Activated T-cell treated with anti-CD3 and anti-CD28 coated beads, Interleukin-2, amount 50 U/mL, for 72 hours (primary cell): ENCODE results near the gene TCF7L1. TPM values are rescaled to one million over a fixed set of nuclear protein-coding genes. Genes with fewer than 3 reads are reported as not detected.

Source experiments
- ATAC-seq, 2 donors: fragments of 150-1000 bp; cut with Tn5 transposase; replicated peaks in 1 of 2; 2 replicates each; pipeline ENCODE4 v1.10.0; 2021; ENCODE audit warnings: moderate library complexity in 2 of 2, mild to moderate bottlenecking in 1 of 2
- DNase-seq, 2 donors: peaks; one replicate each; pipeline ENCODE4 v3.0.0; 2021 to 2022; ENCODE audit warnings: mixed read lengths in 1 of 2
- H3K27ac Mint-ChIP-seq: one replicate; pipeline ENCODE4 v1.8.0; 2022; ENCODE audit warnings: mild to moderate bottlenecking, moderate library complexity, mixed read lengths
- H3K27me3 Mint-ChIP-seq: one replicate; pipeline ENCODE4 v1.8.0; 2022; ENCODE audit warnings: low read depth, mixed read lengths
- H3K36me3 Mint-ChIP-seq, 2 donors: one replicate each; pipeline ENCODE4 v1.8.0; 2022; ENCODE audit warnings: mixed read lengths in 2 of 2, mild to moderate bottlenecking in 1 of 2; ENCODE audit not compliant: insufficient read depth in 2 of 2
- H3K4me1 Mint-ChIP-seq: one replicate; pipeline ENCODE4 v1.8.0; 2022; ENCODE audit warnings: low read depth, mixed read lengths
- H3K4me3 Mint-ChIP-seq, 2 donors: one replicate each; pipeline ENCODE4 v1.8.0; 2022; ENCODE audit warnings: mild to moderate bottlenecking in 2 of 2, mixed read lengths in 2 of 2, moderate library complexity in 2 of 2
- H3K9me3 Mint-ChIP-seq, 2 donors: one replicate each; pipeline ENCODE4 v1.8.0; 2022; ENCODE audit warnings: mixed read lengths in 2 of 2
- total RNA-seq, 2 donors: library from RNA; stranded (reverse); gene quantifications; one replicate each; pipeline ENCODE4 v1.2.3, GENCODE V29; 2022

Gene TCF7L1
- total RNA-seq, 2 donors from 2014 or later = 0.07 to 0.16 TPM

DNA sequence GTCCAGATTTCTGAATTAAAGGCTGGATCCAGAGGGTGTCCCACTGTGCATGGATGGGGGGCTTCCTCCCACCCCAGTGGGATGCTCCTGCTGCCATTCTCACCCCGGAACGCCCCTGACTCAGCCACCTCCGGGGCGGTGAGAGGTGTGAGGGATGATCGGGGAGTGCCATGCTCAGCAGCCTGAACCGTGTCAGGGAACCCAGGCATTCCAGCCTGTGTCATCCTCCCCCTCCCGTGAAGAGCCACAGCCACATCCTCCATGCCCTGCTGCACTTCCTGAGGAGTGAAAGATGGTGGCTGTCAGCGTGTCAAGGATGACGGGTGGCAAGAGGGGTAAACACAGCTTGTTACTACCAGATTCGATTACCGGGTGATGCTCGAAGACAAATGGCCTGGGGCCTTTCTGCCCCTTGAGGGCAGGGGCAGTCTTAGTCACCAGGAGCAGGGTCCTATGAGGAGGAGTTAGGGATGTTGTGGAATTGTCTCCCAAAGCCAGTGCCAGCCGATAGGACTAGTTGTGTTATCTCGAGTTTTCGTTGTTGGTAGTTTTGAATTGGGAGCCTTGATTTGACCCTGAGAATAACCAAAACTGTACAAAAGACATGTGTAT lies 80.8 kb downstream of the TCF7L1 start:
- no peaks in the 10 kb centered on the region for H3K4me1 Mint-ChIP-seq
- H3K27me3 Mint-ChIP-seq = peaks cover 31% of the 10 kb centered on the region
- no peak for ATAC-seq
- DNase-seq = no peak
- H3K27ac Mint-ChIP-seq = no peak overlapping the region
- H3K9me3 Mint-ChIP-seq = no peaks in the 10 kb centered on the region
- H3K36me3 Mint-ChIP-seq = no peaks in the 10 kb centered on the region
- no peak overlapping the region for H3K4me3 Mint-ChIP-seq

DNA sequence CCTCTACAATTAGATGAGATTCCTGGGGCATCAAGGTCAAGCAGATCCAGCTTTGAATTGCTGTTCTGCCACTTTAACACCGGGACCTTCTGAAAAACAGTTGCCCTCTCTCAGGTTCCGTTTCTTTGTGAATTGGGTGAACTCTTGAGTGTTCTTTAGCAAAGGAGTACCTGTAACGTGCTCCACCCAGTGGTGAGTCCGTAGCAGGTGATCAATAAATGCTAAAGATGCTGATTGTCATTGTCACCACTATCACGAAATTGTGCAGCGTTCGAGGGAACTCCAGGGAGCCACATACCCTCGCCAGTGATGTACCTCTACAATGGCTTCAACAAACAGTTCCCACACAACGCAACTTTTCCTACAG lies 81.9 kb downstream of the TCF7L1 start:
- DNase-seq (no peak), ATAC-seq (no peak)
- H3K27me3 Mint-ChIP-seq = peaks cover 31% of the 10 kb centered on the region
- H3K9me3 Mint-ChIP-seq = no peaks in the 10 kb centered on the region
- no peaks in the 10 kb centered on the region for H3K36me3 Mint-ChIP-seq
- H3K4me3 Mint-ChIP-seq = no peak overlapping the region
- no peak overlapping the region for H3K27ac Mint-ChIP-seq
- no peaks in the 10 kb centered on the region for H3K4me1 Mint-ChIP-seq

DNA sequence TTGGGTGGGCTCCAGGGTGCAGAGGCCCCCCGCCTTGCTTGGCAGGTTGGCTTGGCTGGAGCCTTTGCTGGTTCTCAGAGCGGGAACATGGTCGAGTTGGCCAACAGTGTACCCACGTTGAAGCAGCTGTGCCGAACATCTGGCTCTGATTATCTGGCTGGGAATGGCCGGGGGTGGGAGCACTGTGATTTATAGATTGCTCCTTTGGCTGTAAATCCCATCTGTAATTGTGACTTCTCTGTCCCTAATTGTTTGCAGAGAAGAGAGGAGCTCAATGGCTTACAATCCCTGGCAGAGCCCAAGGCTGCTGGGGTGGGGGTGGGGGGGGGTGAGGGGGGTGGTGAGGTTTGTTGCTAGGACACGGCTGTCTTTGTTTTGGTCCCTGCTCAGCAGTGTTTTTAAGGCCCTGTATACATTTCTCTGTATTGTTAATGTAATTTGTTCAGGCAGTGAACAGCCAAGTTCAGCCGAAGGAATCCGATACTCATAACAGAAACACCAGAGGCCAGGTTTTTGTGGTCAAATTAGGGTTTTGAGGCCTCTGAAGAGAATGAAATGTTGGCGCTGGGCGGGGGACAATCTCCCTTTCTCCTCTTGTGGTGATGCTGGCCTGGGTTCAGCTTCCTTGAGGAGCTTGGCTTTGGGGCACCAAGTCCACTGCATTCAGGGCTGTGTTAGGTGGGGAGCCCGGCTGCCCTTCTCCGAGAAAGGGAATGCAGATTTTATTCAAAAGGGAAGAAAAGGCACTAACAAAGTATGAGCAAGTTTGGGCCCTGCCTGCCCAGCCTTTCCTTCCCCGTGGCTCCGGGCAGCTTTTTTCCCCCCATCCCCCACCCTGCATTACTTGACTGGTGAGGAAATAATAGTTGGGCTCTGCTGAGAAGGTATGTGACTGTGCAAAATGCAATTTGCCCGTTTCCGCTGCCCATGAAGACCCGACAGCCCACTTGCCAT lies 82.5 kb downstream of the TCF7L1 start:
- Mint-ChIP-seq H3K36me3 (no peaks in the 10 kb centered on the region), H3K4me3 (no peak overlapping the region), H3K4me1 (no peaks in the 10 kb centered on the region), H3K9me3 (no peaks in the 10 kb centered on the region), H3K27ac (no peak overlapping the region), H3K27me3 (peaks cover 31% of the 10 kb centered on the region)
- no peak for DNase-seq
- ATAC-seq = no peak

DNA sequence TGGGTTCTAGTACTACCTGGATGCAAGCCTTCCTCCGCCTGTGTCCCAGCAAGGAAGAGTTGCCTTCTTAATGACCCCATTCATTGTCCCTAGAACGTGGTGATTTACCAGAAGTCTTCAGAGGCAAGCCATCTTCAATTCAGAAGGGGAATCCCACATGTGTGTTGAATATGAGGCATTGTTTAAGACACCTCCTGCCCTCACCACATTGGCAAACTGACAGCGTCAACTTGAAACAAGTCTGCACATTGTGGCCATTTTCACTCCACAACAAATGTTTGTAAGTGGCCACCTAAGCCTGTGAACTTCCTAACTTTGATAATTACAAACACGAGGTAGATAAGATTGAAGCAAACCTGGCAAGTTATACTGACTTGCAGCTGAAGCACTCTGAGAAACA lies 83.7 kb downstream of the TCF7L1 start:
- H3K9me3 Mint-ChIP-seq = no peaks in the 10 kb centered on the region
- no peak overlapping the region for H3K4me3 Mint-ChIP-seq
- peak; percentile 50 to 73 for ATAC-seq
- peaks cover 31% of the 10 kb centered on the region for H3K27me3 Mint-ChIP-seq
- no peak overlapping the region for H3K27ac Mint-ChIP-seq
- H3K36me3 Mint-ChIP-seq = no peaks in the 10 kb centered on the region
- H3K4me1 Mint-ChIP-seq = no peaks in the 10 kb centered on the region
- DNase-seq = peak in 1 of 2 donors; percentile 20

DNA sequence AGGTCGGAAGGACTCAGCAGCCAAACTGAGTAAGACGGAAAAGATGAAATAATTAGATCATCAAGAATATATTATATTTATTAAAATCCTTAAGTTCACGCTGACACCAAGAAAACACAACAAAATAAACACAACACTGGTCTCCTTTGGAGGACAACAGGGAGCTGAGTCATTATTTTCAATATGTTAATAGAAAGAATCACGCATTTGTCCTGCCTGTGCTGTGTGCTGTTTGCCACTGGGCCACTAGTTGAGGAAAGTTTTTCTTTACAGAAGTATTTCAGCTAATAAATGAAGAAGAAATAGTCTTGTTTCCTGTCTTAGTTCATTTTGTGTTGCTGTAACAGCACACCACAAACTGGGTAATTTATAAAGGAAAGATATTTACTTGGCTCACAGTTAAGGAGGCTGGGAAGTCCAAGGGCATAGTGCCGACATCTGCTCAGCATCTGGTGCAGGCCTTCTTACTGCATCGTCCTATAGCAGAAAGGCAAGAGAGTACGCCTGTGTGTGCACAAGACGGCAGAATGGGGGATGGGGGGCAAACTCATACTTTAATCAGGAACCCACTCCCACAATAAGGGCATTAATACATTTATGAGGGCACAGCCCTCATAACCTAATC lies 88.0 kb downstream of the TCF7L1 start:
- no peak for DNase-seq
- no peaks in the 10 kb centered on the region for H3K9me3 Mint-ChIP-seq
- no peak for ATAC-seq

DNA sequence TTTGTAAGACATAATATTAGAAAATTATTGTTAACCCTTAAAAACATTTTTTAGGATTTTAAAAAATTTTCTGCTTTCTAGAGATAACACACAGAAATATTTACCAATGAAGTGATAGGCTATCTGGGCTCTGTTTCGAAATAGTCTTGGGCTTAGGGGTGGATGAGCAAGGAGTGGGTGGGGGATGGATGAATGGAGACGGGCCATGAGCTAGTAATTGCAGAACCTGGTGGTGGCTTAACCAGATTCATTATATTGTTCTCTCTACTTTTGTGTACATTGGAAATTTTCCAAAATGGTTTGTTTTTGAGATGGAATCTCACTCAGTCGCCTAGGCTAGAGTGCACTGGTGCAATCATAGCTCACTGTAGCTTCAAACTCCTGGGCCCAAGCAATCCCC lies 89.6 kb downstream of the TCF7L1 start:
- Mint-ChIP-seq H3K4me3 (no peak overlapping the region), H3K9me3 (no peaks in the 10 kb centered on the region), H3K4me1 (no peaks in the 10 kb centered on the region), H3K27me3 (no peaks in the 10 kb centered on the region), H3K36me3 (no peaks in the 10 kb centered on the region), H3K27ac (no peak overlapping the region)
- DNase-seq = no peak
- no peak for ATAC-seq

More for the DNA sequence above, 88.0 kb downstream of the TCF7L1 start:
- no peaks in the 10 kb centered on the region for H3K4me1 Mint-ChIP-seq
- no peak overlapping the region for H3K27ac Mint-ChIP-seq
- peaks cover 9% of the 10 kb centered on the region for H3K27me3 Mint-ChIP-seq
- H3K4me3 Mint-ChIP-seq = no peak overlapping the region
- H3K36me3 Mint-ChIP-seq = no peaks in the 10 kb centered on the region

DNA sequence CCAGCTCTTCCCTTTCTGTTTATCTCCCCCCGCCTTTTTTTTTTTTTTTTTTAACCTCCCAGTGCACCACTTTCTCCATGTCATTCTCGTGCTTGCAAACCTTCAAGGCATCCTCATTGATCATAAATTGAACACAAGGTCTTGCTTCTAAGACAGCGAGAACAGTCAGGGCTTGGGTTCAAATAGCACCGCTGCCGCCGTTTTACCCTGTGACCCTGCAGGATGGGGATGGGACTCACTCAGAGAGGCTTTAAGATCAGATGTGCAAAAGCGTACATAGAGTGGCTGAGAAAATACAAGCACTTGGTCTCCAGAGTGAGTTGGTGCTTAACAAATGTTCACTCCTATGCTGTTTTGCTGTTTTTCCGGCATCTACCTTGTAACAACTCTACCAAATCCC lies 93.6 kb downstream of the TCF7L1 start:
- H3K9me3 Mint-ChIP-seq = no peaks in the 10 kb centered on the region
- no peak for ATAC-seq
- DNase-seq = no peak
- H3K27me3 Mint-ChIP-seq = no peaks in the 10 kb centered on the region
- no peaks in the 10 kb centered on the region for H3K4me1 Mint-ChIP-seq
- no peaks in the 10 kb centered on the region for H3K36me3 Mint-ChIP-seq
- no peak overlapping the region for H3K27ac Mint-ChIP-seq
- no peak overlapping the region for H3K4me3 Mint-ChIP-seq

DNA sequence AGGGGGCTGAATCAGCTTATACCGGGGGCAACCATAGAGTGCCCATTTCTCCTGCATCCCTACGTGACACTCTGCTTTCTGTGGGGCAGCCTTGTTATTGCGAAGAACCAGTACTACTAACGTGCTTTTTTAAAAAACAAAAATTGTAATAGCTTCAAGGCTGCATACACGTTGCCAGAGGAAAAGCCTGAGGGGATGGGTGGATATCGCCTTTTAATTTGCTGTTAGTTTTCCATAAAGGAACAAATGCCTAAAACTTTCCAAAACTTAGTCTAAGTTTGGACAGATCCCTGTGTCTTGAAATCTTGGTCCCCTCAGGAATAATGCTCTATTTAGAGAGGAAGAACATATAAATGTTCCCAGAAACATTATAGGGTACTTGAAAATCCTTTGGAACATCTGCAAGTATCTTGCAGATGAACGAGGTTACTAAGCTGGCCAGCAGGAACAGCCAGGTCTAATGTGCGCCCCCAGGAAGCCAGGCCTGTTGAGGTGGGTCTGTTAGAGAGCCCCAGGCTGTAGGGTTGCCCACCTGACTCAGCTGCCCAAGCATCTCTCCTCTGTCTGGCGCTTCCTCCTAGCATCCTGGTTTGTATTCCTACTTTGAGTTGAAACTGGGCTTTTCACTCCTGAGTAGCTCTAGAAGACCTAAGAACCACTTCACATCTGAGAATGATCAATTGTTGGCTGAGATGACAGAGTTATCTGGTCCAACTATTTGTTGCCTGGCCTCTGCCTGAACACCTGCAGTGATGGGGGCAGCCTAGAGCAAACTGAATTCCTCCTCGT lies 97.7 kb downstream of the TCF7L1 start:
- ATAC-seq (no peak), DNase-seq (no peak)
- Mint-ChIP-seq H3K27me3 (peaks cover 12% of the 10 kb centered on the region), H3K27ac (no peak overlapping the region), H3K4me3 (no peak overlapping the region), H3K9me3 (no peaks in the 10 kb centered on the region), H3K36me3 (no peaks in the 10 kb centered on the region), H3K4me1 (no peaks in the 10 kb centered on the region)

DNA sequence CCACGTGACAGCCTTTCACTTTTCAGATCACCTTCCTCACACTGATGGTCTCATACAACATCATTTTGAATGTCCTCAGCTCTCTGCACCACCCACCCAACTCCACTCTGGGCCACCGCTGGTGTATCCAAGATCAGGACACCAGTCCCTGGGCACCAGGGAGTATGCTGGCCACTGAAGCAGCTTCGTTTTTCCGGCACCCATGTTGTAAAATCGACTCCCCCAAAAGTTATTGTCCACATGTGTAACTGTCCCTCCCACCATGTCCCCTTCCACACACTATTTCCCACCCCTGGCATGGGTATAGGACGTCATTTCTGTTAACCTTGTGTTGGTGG lies 98.2 kb downstream of the TCF7L1 start:
- H3K27ac Mint-ChIP-seq = no peak overlapping the region
- H3K9me3 Mint-ChIP-seq = no peaks in the 10 kb centered on the region
- DNase-seq = no peak
- ATAC-seq = no peak
- H3K4me3 Mint-ChIP-seq = no peak overlapping the region
- peaks cover 16% of the 10 kb centered on the region for H3K27me3 Mint-ChIP-seq
- H3K36me3 Mint-ChIP-seq = no peaks in the 10 kb centered on the region
- H3K4me1 Mint-ChIP-seq = no peaks in the 10 kb centered on the region

DNA sequence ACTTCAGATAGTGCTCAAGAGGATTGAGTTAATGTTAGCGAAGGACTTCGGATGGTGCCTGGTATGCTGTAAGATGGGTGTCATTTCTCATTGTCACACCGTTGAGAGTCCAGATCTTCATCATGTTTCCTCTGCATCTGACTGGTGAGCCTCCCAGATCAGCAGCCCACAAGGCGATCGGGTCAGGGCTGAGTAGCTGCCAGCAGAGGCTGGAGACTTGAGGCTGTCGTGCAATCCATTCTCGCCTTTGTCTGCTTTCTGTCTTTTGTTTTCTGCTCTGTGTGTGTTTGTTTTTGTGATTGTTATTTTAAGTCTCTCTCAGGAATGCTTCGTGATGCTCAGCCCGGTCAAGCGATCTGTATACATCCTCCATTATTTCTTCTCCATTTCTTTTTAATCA lies 98.8 kb downstream of the TCF7L1 start:
- H3K27ac Mint-ChIP-seq = no peak overlapping the region

DNA sequence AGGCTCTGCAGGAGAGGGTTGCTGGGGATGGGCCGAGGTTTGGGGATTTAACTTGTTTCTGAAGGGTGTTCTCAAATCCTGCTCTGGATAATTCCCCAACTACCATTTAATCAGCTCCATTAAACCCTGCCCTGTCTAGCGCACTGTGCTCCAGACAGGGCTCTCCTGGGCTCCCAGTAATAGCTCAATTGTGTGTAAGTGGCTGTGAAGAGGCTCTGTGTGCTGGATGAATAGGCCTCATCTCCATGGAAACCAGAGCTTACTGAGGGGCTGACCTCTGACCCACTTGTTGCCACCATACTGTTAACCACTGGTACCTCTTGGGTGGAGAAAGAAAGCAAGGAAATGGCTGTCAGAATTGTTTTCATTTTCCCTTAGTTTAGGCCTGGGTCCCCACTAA lies 101.7 kb downstream of the TCF7L1 start:
- no peak overlapping the region for H3K27ac Mint-ChIP-seq
- ATAC-seq (no peak), DNase-seq (no peak)
- H3K4me1 Mint-ChIP-seq = no peaks in the 10 kb centered on the region
- H3K27me3 Mint-ChIP-seq = peaks cover 33% of the 10 kb centered on the region
- no peaks in the 10 kb centered on the region for H3K9me3 Mint-ChIP-seq
- no peak overlapping the region for H3K4me3 Mint-ChIP-seq
- no peaks in the 10 kb centered on the region for H3K36me3 Mint-ChIP-seq

More for the DNA sequence above, 98.8 kb downstream of the TCF7L1 start:
- ATAC-seq = no peak
- DNase-seq = no peak
- peaks cover 19% of the 10 kb centered on the region for H3K27me3 Mint-ChIP-seq
- no peaks in the 10 kb centered on the region for H3K36me3 Mint-ChIP-seq
- H3K9me3 Mint-ChIP-seq = no peaks in the 10 kb centered on the region
- H3K4me1 Mint-ChIP-seq = no peaks in the 10 kb centered on the region
- H3K4me3 Mint-ChIP-seq = no peak overlapping the region

DNA sequence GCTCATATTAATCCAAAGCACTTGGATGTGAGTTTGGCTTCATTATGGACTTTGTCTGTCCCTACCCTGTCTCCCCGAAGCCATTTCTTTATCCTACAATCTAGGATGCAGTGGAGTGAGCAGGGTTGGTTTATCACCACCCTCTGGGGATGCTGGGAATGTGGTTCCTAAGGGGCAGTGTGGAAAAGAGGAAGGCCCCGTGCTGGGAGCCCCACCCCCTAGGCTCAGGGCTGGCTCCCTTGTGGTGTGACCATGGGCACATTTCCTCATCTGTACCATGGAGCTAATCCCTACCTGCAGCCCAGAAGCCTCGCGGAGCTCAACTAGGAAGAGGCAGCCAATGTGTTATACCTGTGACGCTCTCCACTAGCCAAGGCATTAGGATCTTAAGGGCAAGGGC lies 102.1 kb downstream of the TCF7L1 start:
- no peaks in the 10 kb centered on the region for H3K36me3 Mint-ChIP-seq
- ATAC-seq = no peak
- H3K9me3 Mint-ChIP-seq = no peaks in the 10 kb centered on the region
- peaks cover 33% of the 10 kb centered on the region for H3K27me3 Mint-ChIP-seq
- no peak overlapping the region for H3K27ac Mint-ChIP-seq
- H3K4me3 Mint-ChIP-seq = no peak overlapping the region
- H3K4me1 Mint-ChIP-seq = no peaks in the 10 kb centered on the region
- no peak for DNase-seq

DNA sequence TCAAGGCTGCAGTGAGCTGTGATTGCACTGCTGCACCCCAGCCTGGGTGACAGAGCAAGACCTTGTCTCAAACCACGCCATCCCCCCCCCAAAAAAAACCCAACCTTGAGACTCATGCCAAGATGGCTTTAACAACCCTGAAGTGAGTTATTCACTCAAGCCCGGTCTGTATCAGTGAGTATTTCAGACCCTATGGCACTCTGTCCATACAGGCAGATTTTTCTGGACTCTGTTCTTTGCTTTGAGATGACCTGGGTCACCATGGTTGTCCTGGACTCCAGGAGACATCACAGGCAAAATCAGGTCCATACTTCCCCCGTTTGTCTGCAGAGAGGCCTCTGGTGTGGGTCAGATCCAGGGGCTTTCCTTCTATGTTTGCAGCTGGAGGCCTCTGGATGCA lies 102.9 kb downstream of the TCF7L1 start:
- H3K4me3 Mint-ChIP-seq = no peak overlapping the region
- no peak overlapping the region for H3K27ac Mint-ChIP-seq
- no peaks in the 10 kb centered on the region for H3K9me3 Mint-ChIP-seq
- DNase-seq (no peak), ATAC-seq (no peak)
- peaks cover 33% of the 10 kb centered on the region for H3K27me3 Mint-ChIP-seq
- H3K4me1 Mint-ChIP-seq = peaks cover 4% of the 10 kb centered on the region
- H3K36me3 Mint-ChIP-seq = no peaks in the 10 kb centered on the region
